ENCODE data around the gene RNASEH2B.

Gene RNASEH2B

DNA sequence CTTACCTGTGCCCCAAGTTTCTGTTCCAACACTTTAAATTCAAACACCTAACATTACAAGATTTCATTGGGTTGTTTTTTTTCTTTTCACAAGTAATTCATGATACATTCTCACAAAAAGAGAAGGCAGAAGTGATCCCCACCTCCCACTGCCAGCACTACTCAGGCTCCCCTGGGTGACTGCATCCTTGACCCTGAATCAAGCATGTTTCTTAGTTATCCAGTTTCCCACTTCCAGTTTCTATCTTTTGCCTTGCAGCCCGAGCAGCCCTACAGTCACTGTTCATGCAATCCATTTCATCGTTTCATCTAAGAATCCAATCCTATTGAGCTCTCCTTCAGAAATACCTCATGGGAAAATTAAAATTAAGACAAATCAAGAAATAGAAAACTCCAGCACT, 61.4 kb downstream of the RNASEH2B start:
- Histone ChIP-seq H3K36me3 (ENCODE audit: control insufficient read depth, insufficient read depth, low read length) (no peaks in the 10 kb centered on the region), H3K27ac (ENCODE audit: low read depth, low read length, severe bottlenecking) (no peak overlapping the region), H3K4me3 (ENCODE audit: extremely low read depth, insufficient read depth, low read length, poor library complexity, severe bottlenecking) (no peak overlapping the region), H3K9me3 (ENCODE audit: control insufficient read depth, low read length) (no peaks in the 10 kb centered on the region), H3K4me1 (ENCODE audit: control insufficient read depth, insufficient read depth, low read length, poor library complexity, severe bottlenecking) (no peaks in the 10 kb centered on the region)
- WGBS, 2 experiments (ENCODE audit: insufficient coverage in 2 of 2): 84 to 93% methylated on average over 2 of the region's 2 CpGs

DNA sequence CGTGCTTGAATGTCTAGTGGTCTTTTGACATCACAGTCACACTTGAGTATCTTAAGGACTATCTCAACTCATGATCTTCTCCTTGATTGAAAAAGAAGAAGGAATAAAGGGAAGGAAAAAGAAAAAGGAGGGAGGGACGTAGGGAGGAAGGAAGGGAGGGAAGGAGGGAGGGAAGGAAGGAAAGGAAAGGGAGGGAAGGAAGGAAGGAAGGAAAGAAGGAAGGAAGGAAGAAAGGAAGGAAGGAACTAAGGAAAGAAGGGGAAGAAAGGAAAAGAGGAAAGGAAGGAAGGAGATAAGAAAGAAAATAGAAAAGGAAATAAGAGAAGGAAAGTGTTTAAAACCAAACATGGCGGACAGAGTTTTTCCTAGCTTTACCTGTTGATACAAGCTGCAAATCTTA, 64.7 kb downstream of the RNASEH2B start:
- Histone ChIP-seq H3K4me1 (ENCODE audit: control insufficient read depth, insufficient read depth, low read length, poor library complexity, severe bottlenecking) (no peaks in the 10 kb centered on the region), H3K36me3 (ENCODE audit: control insufficient read depth, insufficient read depth, low read length) (no peaks in the 10 kb centered on the region), H3K27ac (ENCODE audit: low read depth, low read length, severe bottlenecking) (no peak overlapping the region), H3K4me3 (ENCODE audit: extremely low read depth, insufficient read depth, low read length, poor library complexity, severe bottlenecking) (no peak overlapping the region), H3K9me3 (ENCODE audit: control insufficient read depth, low read length) (no peaks in the 10 kb centered on the region)
- WGBS, 2 experiments (ENCODE audit: insufficient coverage in 2 of 2): 96 to 100% methylated on average over 2 to 3 of the region's 3 CpGs

DNA sequence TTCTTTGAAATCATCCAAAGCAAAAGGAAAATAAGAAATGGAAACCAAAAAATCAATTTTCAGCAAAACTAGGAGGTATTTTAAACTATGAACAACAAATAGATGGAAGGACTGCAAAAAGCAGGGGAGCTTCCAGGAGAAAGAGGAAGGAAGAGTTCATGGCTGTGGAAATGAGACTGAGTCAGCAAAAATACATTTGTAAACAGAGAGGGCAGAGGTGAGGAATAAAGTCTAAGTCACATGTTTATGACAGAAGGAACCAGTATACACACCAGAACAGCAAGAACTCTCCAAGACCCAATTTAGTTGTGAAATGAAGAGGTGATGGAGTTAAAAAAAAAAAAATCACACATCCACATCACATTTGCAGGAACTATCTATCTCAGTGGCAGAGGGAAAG, 69.6 kb downstream of the RNASEH2B start:
- Histone ChIP-seq H3K36me3 (ENCODE audit: control insufficient read depth, insufficient read depth, low read length) (no peaks in the 10 kb centered on the region), H3K9me3 (ENCODE audit: control insufficient read depth, low read length) (no peaks in the 10 kb centered on the region), H3K27ac (ENCODE audit: low read depth, low read length, severe bottlenecking) (no peak overlapping the region), H3K4me3 (ENCODE audit: extremely low read depth, insufficient read depth, low read length, poor library complexity, severe bottlenecking) (no peak overlapping the region), H3K4me1 (ENCODE audit: control insufficient read depth, insufficient read depth, low read length, poor library complexity, severe bottlenecking) (no peaks in the 10 kb centered on the region)

DNA sequence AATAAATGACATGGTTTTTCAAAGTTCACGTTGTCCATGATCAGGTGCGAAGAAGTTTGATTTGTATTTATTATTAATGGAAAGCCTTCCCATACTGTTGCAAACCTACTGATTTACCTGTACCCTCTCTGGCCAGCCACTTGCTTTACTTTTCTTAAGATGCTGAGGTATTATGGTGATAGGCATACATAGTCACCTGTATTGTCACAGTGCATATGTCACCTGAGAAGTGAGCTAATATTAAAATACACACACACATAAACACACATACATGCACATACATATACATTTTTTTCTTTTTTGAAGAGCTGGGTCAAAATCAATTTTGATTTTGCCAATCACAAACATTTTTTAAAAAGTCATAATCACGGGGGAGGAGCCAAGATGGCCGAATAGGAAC, 72.1 kb downstream of the RNASEH2B start:
- 80 to 100% methylated on average over 1 of the region's 4 CpGs for WGBS, 2 experiments (ENCODE audit: insufficient coverage in 2 of 2)
- H3K27ac ChIP-seq (ENCODE audit: low read depth, low read length, severe bottlenecking): no peak overlapping the region
- H3K9me3 ChIP-seq (ENCODE audit: control insufficient read depth, low read length): no peaks in the 10 kb centered on the region
- H3K4me1 ChIP-seq (ENCODE audit: control insufficient read depth, insufficient read depth, low read length, poor library complexity, severe bottlenecking): no peaks in the 10 kb centered on the region
- H3K4me3 ChIP-seq (ENCODE audit: extremely low read depth, insufficient read depth, low read length, poor library complexity, severe bottlenecking): no peak overlapping the region
- H3K36me3 ChIP-seq (ENCODE audit: control insufficient read depth, insufficient read depth, low read length): no peaks in the 10 kb centered on the region

DNA sequence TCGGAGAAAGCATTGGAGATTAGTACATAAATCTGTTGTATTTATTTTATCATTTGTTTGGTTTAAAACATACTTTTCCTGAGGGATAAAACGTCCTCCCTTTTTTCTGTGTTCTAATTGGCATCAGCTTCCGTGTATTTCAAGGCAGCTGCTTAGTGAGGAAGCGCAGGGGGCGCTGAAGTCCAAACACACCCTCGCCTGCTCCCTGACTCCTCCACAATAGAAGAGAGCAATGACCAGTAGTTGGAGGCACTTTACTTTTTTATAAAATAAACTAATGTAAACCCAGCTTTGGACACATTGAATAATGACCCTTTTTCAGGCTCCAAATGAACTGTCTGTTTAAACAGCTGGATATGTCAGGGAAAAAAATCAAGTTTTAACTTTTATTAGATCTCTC, 79.9 kb downstream of the RNASEH2B start:
- 38% methylated on average over 4 of the region's 6 CpGs; no CpG with 5 or more reads in 1 of the 2 experiments for WGBS, 2 experiments (ENCODE audit: insufficient coverage in 2 of 2)
- Histone ChIP-seq H3K27ac (ENCODE audit: low read depth, low read length, severe bottlenecking) (no peak overlapping the region), H3K9me3 (ENCODE audit: control insufficient read depth, low read length) (no peaks in the 10 kb centered on the region), H3K36me3 (ENCODE audit: control insufficient read depth, insufficient read depth, low read length) (no peaks in the 10 kb centered on the region), H3K4me1 (ENCODE audit: control insufficient read depth, insufficient read depth, low read length, poor library complexity, severe bottlenecking) (no peaks in the 10 kb centered on the region), H3K4me3 (ENCODE audit: extremely low read depth, insufficient read depth, low read length, poor library complexity, severe bottlenecking) (no peak overlapping the region)

DNA sequence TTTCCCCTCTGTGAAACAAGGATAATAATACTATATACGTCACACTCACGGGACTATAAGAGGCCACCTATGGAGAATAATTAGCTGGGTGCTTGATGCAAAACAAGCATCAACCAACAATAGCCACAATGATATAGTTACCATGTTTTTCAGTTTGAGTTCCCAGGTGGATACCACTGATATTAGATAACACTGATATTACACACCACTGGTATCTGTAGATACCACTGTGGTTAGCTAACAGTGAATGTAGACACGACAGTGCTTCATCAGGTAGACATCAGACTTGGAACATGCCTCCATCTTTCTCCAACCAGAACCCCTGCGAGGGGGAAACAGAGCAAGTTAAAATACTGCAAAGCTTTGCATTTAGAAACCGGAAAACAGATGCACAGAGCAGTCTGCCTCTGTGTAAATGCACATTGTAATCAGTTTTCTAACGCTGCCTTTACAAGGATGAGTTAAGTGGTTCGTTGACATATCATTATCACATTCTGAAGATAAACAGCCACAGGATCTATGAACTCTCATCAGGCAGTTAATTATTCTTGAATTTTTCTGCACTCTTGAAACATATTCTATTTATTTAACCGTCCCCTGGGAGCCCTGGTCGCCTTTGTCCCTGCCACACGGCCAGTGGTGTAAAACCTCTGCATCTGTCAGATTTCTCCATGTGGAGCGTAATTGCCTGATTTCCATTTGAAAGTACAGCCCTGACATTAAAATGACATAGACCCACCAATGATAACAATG, 80.7 kb downstream of the RNASEH2B start:
- no peaks in the 10 kb centered on the region for H3K9me3 ChIP-seq (ENCODE audit: control insufficient read depth, low read length)
- no peak overlapping the region for H3K4me3 ChIP-seq (ENCODE audit: extremely low read depth, insufficient read depth, low read length, poor library complexity, severe bottlenecking)
- H3K27ac ChIP-seq (ENCODE audit: low read depth, low read length, severe bottlenecking): no peak overlapping the region
- WGBS, 2 experiments (ENCODE audit: insufficient coverage in 2 of 2): 59 to 77% methylated on average over 5 to 8 of the region's 11 CpGs
- H3K4me1 ChIP-seq (ENCODE audit: control insufficient read depth, insufficient read depth, low read length, poor library complexity, severe bottlenecking): no peaks in the 10 kb centered on the region
- H3K36me3 ChIP-seq (ENCODE audit: control insufficient read depth, insufficient read depth, low read length): no peaks in the 10 kb centered on the region

DNA sequence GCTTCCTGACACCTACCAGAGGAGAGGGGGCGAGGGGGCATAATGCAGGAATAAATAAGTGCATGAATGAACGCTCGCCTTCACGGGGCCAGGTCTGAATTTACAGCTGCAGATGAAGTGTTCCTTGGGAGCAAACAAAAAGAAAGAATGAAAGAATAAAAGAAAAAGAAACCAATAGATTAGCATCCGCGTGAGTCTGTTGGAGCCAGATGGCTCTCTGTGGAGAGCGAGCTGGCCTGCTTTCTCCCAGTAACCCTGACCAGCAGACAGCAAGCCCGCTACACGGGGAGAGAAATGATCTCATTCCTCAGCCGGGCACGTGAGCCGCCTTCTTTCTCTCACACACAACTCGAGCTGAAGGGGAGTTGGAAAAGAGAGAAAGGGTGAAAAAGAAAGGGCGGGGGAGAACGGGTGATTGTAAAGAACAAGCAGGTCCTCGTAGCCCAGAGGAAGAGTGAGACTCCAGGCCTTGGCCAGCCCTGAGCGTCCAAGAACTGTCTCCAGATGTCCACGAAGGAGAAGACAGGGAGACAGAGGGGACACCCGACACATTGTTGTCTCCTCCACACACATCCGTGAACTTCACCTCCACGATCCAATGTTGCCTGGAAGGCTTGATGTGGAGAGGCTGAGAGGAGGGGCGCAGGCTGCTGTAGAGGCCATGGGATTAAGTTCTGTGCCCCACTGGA, 81.4 kb downstream of the RNASEH2B start:
- no peaks in the 10 kb centered on the region for H3K9me3 ChIP-seq (ENCODE audit: control insufficient read depth, low read length)
- no peaks in the 10 kb centered on the region for H3K36me3 ChIP-seq (ENCODE audit: control insufficient read depth, insufficient read depth, low read length)
- no peak overlapping the region for H3K4me3 ChIP-seq (ENCODE audit: extremely low read depth, insufficient read depth, low read length, poor library complexity, severe bottlenecking)
- H3K27ac ChIP-seq (ENCODE audit: low read depth, low read length, severe bottlenecking): peak overlapping the region; percentile 59
- WGBS, 2 experiments (ENCODE audit: insufficient coverage in 2 of 2): 50 to 54% methylated on average over 10 to 16 of the region's 22 CpGs
- H3K4me1 ChIP-seq (ENCODE audit: control insufficient read depth, insufficient read depth, low read length, poor library complexity, severe bottlenecking): peaks cover 3% of the 10 kb centered on the region

DNA sequence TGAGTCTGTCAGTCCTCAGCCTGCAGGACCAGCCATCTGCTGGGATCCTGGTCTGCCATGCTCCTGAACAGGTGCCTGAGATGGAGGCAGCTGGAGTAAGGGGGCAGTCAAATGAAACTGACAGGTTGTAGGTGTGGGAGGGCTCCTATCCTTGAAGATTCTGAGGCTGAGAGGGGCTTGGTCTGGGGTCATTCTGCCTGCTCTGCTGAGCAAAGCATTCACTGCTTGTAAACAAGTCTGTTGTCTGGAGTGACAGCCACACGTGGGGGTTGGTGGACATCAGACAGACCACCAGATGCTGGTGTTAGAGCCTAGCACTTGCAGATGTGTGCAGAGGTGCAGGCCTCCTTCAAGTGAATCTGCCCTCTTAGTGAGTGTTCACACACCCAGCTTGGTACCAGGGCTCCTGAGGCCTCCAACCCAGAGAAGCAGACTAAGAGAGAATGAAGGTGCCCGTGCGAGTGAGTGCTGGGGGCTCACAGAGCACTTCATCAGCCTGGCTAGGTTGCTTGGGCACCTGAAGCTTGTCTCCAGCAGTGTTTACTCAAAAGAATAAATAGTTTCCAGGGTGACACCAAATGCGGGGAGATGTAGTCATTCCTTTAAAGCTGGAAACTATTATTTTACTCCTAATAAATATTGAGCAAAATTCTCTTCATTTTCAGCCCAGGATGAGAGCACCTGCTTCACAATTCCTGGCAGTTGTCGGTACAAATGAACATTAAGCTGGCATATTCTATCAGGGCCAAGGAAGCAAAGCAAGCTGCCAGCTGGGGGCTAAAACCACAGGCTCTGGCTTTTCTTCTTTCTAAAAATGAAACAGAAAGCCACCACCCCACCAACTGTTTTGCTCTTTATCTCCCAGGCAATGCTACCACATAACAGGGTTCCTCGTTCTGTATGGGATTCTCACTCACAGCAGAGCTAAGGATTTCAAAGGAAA, 82.3 kb downstream of the RNASEH2B start:
- H3K9me3 ChIP-seq (ENCODE audit: control insufficient read depth, low read length): no peaks in the 10 kb centered on the region
- H3K4me1 ChIP-seq (ENCODE audit: control insufficient read depth, insufficient read depth, low read length, poor library complexity, severe bottlenecking): peaks cover 3% of the 10 kb centered on the region
- no peaks in the 10 kb centered on the region for H3K36me3 ChIP-seq (ENCODE audit: control insufficient read depth, insufficient read depth, low read length)
- H3K4me3 ChIP-seq (ENCODE audit: extremely low read depth, insufficient read depth, low read length, poor library complexity, severe bottlenecking): no peak overlapping the region
- WGBS, 2 experiments (ENCODE audit: insufficient coverage in 2 of 2): 84 to 86% methylated on average over 5 of the region's 6 CpGs
- H3K27ac ChIP-seq (ENCODE audit: low read depth, low read length, severe bottlenecking): peak overlapping the region; percentile 59

DNA sequence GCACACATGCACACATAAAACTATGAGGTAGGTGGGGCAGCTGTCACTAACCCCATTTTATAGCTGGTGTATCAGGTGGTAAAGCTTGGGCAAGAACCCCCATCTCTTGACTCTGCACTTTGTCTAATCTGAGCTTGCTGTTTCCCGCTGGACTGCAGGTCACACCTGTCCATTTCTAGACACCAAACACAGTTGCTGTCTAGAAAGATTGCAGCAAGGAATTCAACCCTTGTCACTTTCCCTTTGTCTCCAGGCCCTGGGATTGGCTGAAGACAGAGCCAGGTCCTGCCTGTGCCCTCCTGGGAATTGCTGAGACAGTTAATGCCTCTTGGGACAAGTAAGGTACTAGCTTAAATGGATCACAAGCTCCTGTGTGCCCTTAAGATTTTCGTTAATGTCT, 83.8 kb downstream of the RNASEH2B start:
- no peaks in the 10 kb centered on the region for H3K36me3 ChIP-seq (ENCODE audit: control insufficient read depth, insufficient read depth, low read length)
- H3K27ac ChIP-seq (ENCODE audit: low read depth, low read length, severe bottlenecking): no peak overlapping the region
- 84 to 88% methylated on average over 2 of the region's 2 CpGs for WGBS, 2 experiments (ENCODE audit: insufficient coverage in 2 of 2)
- peaks cover 3% of the 10 kb centered on the region for H3K4me1 ChIP-seq (ENCODE audit: control insufficient read depth, insufficient read depth, low read length, poor library complexity, severe bottlenecking)
- H3K4me3 ChIP-seq (ENCODE audit: extremely low read depth, insufficient read depth, low read length, poor library complexity, severe bottlenecking): no peak overlapping the region
- no peaks in the 10 kb centered on the region for H3K9me3 ChIP-seq (ENCODE audit: control insufficient read depth, low read length)

DNA sequence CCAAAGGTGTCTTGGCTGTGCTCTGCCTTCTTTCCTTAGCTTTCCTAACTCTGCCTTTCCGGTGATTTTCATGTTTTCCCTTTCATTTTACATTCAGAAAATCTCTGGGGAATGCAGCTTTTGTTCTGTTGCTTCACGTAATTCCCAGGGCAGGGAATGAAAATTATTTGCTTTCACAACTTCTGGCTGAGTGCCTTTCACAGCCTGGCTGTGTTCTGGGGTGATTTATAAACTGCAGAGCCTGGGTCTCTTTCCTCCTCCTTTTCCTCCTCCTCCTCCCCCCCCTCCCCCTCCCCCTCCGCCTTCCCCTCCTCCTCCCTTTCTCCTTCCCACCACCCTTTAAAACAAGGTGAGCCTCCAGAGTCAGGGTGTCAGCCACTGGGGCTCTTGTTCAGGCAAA, 84.3 kb downstream of the RNASEH2B start:
- no peak overlapping the region for H3K27ac ChIP-seq (ENCODE audit: low read depth, low read length, severe bottlenecking)
- no peak overlapping the region for H3K4me3 ChIP-seq (ENCODE audit: extremely low read depth, insufficient read depth, low read length, poor library complexity, severe bottlenecking)
- WGBS, 2 experiments (ENCODE audit: insufficient coverage in 2 of 2): 60 to 100% methylated on average over 2 of the region's 3 CpGs
- H3K36me3 ChIP-seq (ENCODE audit: control insufficient read depth, insufficient read depth, low read length): no peaks in the 10 kb centered on the region
- H3K9me3 ChIP-seq (ENCODE audit: control insufficient read depth, low read length): no peaks in the 10 kb centered on the region
- peaks cover 3% of the 10 kb centered on the region for H3K4me1 ChIP-seq (ENCODE audit: control insufficient read depth, insufficient read depth, low read length, poor library complexity, severe bottlenecking)

All from mesodermal cell (in vitro differentiated cells).